Activated T-cell treated with anti-CD3 and anti-CD28 coated beads for 24 hours (primary cell): Measurements from ENCODE around the gene TNK2.
A peak's percentile ranks its signal among the peaks of the same experiment; 100 is the strongest.
"Not testable (repeated sequence)": the region's sequence is repeated elsewhere in the genome, so short reads cannot be mapped to it uniquely, and the experiment has no call there.

Source experiments
- DNase-seq: peaks from one replicate; pipeline ENCODE4 v3.0.0-alpha.2; 2020; ENCODE audit warnings: low read depth

TNK2 gene

DNA sequence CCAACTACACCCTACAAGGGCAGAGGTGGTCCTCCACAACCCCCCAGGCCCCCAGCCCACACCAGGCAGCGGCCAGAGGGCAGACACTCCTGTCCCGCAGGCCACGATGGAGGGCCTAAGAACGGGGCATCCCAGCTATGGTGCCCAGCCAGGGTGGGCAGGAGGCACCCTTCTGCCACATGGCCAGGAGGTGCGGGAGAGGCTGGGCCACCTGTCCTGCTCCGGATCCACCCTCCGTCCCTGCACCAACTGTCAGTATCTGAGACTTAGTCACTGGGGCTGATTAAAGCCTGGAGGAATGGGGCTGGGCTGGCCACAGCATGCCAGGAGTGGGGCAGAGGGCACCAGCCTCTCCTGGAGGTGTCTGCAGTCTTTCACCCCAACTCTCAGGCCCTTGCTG lies 37.9 kb downstream of the TNK2 start:
- no peak for DNase-seq

DNA sequence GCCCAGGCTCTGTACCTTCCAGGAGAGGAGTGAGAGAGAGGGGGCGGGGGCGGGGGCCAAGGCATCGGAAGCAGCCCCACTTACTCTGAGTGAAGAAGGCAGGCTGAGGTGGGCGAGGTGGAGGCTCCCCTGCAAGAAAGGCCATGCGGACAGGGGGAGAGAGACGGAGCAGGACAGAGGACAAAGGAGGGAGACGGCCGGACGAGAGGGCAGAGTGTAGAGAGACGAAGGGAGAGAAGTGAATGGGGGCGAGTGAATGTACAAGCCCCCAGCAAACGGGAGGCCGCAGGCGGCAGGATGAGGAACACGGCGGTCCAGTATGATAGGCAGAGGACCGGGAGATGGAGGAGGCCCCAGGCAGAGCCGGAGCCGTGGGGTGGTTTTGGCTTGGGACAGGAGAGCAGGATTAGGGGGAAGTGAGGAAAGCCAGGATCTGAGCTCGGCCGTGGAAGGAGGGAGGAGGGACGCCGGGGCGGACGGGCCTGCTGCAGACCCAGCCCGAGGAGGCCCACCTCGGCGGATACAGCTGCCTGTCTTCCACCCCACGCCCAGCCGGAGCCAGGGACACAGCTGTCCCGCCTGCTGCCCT lies 38.8 kb downstream of the TNK2 start:
- no peak for DNase-seq

DNA sequence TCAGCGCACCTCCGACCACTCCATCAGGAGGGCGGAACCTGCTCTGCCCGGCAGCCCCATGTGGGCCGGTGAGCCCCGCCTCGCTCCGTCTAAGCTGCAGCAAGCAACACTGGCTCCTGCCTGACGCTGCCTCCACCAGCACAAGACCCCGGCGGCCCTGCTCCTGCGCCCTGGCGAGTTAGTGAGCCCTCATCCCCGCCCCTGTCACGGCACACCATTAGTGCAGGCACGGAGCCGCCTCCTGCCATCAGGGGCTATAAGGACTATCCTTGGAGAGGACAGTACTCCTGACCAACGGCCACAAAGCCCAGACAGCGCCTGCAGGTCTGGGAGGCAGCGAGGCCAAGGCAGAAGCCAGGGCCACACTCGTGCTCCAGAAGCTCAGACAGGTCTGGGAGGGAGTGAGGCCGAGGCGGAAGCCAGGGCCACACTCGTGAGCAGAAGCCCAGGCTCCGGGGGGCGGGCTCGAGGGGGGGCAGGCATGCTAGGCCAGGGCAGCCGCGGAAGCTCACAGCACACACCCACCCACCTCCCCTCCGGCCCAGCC lies 39.4 kb downstream of the TNK2 start:
- no peak for DNase-seq

DNA sequence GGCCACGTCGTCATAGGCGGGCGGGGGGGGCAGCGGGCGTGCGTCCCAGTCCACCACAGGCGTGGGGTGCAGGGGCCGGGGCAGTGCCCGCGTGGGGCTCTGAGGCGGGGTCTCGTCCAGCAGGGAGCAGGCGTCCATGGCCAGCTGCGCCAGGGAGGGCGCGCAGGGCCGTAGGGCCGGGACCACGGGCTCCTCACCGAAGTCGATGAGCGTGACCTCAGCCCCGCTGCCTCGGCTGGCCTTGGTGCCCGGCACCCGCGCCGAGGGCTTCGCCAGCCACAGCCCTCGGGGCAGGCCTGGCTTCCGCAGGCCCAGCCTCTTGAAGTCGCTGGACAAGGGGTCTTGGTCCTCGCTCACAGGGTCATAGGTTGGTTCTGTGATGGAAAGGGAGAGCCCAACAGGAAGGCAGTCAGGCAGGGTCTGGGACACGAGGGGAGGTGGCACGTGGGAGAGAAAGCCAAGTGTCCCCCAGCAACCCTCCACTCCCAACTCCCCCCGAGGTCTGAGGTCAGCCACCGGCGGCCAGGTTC lies 40.0 kb downstream of the TNK2 start:
- no peak for DNase-seq

DNA sequence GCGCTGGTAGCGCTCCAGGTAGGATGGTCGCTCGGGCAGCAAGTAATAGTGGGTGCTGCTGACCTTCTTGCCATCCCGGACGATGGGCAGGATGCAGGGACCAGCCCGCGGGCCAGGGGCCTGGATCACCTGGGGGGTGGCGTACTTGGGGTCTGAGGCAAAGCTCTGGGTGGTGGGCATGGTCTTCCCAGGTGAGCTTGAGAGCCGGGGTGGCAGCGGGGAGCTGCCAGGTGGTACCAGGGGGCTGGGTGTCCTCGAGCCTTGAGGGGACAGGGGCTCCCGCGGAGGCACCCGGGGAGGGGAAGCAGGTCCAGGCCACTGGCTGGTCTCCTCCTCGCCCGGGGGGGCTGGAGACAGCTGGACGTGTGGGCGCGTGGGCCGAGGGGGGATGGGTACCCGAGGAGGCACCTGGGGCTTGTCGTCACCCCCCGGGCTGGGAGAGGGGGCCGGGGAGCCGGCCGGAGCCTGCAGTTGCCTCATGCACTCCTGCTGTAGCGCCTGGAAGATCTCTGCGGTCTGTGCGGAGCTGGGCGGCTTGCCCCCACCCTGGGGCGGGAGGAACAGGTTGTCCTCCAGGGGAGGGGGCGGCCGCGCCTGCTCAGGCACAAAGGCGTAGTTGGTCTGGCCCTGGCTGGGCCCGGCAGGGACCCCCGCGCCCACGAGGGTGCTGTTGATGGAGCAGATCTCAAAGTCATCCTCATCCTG lies 40.6 kb downstream of the TNK2 start:
- DNase-seq, result no peak

DNA sequence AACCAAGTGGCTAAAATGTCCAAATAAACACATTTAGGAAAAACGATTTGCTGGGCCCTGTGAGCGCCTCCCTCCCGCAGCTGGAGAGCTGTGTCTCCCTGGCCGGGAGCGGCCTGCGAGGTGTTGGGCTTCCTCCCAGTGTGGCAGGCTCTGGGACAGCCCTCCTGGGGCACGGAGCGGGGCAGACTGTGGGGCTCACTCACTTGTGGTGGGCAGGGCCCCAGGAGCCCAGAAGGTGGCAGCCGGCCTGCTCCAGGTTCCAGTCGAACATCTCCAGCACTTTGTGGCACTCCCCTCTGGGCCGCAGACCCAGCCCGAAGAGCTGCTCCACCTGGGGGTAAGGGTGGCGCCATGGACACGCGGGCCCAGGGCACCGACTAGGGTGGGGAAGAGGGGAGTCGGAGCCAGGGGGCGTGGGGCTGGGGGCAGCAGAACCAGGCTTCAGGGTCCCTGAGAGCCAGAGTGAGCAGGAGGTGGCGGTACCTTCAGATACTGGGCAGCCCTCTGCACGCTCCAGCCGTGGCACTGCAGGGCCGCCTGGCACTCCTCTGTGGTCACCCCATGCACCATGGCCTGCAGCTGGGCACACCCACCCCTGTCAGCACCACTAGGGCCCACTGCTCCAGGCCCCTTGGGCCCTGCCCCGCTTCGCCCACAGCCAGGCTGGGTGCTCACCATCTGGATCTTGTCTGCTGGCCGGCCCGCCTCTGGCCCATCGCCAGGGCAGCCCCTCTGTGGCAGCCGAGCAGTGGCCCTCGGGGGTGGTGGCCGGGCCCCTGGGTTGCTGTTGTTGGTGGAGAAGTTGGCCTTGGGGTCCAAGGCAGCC lies 41.5 kb downstream of the TNK2 start:
- DNase-seq, result no peak

DNA sequence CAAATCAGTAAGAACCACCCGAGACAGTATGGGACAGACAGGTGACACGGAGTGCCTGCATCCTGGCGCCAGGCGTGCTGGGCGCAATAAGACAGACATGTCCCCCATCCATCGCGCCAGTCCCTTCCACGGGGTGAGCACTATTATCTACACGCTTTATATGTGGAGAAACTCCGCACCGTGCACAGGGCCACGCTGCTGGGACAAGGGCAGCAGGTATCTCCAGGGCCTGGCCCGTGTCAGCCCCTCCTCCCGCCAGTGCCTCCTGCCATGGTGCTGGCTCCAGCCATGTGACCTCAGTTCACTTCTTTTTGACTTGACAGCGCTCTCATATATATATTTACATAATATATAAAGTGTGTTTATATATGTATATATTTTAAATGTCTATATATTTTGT lies 42.6 kb downstream of the TNK2 start:
- DNase-seq, result no peak

DNA sequence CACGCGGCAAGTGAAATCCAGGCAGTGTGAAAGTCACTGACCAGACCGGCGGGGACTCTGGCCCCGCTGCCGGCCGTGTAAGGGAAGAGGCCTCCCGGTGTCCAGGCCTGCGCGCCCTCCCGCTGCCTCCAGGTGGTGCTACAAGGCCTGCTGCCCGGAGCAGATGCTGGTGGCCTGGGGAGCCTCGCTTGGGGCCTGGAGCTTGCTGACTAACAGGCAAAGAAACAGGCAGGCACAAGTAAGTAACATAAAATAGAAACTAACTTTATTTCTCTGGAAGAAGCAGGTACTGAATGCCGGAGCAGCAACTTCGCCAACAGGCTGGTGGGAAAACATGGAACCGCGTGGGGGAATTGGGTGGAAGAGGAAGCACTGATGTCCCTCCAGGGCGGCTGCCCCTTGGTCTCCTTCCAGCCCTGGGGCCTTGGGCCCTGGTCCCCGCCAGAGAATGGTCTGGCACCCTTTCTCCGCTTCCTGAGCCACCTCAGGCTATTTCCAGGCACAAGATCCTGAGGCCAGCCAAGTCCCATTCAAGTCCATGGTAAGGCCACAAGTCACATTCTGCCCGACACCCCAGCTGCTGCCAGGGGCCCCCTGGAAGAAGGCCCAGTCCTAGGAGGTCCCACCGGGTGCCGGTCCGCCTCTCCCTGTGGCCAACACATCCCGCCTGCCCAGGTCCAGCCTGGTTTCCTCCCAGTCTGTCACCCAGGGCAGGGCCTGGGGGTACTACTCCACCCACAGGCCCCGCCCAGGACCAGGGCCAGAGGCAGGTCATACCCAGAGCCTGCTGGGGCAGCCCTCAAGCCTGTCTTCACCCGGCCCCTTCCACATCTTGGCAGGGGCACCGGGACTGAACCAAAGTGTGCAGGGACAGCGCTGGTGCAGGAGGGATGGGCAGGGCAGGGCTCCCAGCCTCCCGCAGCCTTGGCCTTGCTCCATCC lies 45.0 kb downstream of the TNK2 start:
- peak; percentile 54 for DNase-seq

DNA sequence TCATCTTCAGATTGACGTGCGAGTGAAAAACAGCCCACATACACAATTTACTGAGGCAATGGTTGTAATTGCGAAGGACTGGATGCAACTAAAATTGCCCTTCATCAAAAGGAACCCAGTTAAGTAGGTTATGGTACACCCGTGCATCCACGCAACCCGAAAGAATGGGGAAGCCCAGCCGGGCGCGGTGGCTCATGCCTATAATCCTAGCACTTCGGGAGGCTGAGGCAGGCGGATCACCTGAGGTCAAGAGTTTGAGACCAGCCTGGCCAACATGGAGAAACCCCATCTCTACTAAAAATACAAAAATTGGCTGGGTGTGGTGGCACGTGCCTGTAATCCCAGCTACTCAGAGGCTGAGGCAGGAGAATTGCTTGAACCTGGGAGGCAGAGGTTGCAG lies 46.0 kb downstream of the TNK2 start:
- DNase-seq, result not testable (repeated sequence)

DNA sequence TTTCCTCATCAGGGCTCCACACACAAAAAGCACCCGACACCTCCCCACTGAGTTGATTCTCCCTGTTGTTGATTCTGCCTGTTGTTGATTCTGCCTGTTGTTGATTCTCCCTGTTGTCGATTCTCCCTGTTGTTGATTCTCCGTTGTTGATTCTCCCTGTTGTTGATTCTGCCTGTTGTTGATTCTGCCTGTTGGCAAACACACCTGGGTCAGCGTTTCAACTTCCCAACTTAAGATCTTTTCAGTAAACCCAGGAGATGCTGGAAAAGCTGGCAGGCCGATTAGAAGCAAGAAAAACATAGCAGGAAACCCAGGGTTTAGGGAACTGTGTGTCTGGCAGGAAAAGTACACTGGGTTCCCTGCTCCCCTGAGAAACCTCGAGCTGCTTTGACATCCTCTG lies 47.9 kb downstream of the TNK2 start:
- no peak for DNase-seq

DNA sequence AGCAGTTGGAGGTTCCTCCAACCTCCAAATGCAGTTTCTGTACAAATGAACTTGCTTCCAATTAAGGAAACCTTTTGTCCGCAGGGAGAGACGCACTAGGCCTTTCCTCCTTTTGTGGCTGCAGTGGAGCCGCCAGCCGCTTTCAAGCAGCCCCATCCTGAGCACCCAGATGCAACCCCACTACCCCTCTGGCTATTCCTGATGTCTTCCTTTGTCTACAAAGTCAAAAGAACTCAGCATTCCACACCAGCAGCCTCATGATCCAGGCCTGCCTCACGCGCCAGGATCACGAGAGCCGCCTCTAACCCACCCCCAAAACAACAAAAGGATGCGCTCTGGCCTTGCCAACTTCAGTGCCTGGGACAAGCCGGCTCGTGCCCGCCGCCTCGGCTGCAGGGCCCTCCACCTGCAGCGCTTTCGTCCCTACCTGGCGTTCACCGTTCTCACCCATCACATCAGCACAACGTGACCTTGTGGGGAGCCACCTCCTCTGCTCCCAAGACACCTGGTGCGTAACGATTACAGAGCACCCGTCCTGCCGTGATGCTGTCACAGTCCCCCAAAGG lies 48.4 kb downstream of the TNK2 start:
- DNase-seq, result no peak

DNA sequence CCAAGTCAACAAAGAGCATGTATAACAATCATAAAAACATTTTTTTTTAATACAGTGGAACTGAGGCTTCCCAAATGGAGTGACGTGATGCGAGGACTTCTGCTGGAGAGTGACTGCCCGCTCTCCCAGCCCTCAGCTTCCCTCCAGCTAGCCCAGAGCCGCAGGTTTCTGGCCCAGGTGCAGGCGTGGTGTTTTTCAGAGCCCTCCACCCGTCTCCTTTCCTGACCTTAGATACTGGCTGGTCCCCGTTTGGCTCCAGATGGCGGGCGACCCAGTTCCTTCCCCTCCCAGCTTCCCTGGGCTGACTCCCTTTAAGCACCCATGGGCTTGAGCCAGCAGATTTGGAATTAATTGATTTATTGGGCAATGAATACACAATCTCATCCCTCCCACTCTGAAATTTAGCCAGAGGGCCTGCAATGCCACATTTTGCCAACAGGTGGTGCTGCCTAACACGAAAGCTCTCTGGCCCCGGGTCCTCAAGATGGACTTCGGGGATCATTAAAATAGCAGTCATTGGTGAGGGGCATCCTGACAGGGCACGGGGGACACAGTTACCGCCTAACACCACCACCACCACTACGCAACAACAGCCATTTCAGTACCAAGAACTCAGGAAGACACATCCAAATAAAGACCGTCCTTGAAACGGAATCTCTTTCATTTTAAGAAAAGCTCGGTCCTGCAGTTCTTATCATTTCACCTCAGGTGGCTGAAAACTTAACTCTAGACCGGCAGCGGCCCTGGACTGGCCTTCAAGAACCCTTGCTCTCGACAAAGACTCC lies 49.1 kb downstream of the TNK2 start:
- DNase-seq, result peak; percentile 68

DNA sequence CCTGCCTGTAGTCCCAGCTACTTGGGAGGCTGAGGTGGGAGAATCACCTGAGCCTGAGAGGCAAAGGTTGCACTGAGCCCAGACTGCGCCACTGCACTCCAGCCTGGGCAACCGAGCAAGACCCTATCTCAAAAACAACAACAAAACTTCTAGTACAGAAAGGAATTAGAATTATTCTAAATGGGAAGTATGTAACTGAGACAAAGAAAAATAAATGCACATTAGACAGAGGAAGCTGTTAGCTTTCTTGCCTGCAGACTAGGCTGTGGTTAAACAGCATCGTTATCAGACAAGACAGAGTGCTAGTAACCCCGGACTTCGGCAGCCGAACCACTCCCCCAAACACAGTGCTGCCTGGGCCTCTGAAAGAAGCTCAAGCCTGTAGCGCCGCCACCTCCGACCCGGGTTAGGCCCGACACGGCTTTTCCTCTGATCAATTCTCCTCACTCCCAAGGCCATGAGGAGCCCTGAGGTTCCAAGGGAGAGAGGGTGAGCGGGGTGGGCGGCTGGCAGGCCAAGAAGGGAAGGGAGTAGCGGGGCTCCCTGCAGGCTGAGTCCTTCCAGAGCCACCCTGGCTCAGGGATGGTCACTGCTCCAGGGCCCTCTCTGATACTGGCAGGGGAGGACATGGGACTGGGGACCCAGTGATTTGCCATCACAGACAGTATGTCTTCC lies 51.8 kb downstream of the TNK2 start:
- DNase-seq, result no peak

DNA sequence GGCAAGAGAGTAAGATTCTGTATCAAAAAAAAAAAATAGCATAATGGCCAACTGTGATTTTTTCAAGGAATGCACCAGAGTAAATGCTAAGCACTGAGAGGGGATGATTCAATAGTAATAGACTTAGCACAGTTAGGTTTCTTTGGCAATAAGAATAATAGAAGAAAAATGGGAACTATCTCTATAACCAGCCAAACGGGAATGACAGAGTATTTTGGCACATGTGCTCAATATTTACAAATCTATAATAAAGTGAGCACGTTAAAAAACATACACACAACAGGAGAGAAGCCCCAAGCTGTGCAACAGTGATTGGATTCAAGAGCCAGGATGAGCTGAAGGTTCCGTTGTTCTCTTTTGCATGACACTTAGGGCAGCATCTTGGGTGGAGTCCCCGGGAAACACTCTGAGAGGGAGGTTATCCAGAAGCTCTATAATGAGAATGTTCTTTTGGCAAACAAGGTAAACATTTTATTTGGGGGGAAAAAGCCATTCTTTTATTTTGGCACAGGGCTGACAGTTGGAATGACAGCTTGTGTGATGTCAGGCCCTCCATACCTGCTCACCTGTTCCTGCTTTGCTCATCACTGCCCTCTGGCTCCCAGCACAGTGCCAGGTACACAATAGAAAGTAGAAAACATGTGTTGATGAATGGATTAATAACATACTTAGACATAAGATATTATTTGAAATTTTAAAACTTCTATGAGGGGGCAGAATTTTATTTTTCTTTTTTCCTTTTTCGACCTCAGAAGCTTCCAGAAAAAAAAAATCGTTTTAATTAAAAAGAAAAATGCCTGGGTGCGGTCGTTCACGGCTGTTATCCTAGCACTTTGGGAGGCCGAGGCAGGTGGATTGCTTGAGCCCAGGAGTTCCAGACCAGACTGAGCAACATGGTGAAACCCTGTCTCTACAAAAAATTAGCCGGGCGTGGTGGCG lies 52.6 kb downstream of the TNK2 start:
- no peak for DNase-seq

DNA sequence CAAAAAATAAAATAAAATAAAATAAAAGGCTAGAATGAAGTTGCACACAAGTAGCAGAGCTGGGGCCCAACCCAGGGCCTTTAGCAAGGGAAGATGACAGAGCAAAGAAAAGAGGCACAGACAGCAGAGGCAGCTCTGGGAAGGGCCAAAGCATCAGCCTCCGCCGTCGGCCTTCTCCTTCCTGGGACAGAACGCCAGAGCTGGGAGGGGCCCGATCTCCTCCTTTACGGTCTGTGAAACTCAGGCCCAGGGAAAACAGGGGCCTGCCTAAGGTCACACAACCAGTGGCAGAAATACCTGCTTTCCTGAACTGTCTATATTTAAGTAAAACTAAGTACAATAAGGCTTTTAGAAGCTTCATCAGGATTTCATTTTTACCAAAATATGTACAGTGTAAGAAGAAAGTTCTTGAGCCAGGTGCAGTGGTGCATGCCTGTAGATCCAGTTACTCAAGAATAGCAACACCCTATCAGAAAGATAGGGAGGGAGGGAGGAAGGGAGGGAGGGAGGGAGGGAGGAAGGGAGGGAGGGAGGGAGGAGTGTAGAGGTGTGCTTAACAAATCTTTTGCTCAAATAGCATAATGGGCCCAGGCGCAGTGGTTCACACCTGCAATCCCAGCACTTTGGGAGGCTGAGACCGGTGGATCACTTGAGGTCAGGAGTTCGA lies 53.6 kb downstream of the TNK2 start:
- DNase-seq, result no peak

DNA sequence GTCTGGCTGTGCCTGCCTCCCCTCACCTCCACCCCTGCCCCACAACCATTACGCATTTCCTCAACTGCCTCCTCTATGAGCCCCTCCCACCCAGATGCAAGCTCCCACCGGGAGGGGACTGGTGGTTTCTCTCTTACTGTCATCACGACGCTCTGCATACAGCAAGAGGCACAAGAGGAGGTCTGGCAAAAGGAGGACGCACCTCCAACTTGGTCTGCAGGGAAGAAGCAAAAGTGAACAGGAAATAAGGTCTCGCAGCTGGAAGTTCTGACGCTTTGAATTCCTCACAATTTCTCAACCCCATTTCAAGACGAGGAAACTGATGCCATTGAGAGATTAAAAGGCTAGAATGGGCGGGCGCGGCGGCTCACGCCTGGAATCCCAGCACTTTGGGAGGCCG lies 54.4 kb downstream of the TNK2 start:
- no peak for DNase-seq

DNA sequence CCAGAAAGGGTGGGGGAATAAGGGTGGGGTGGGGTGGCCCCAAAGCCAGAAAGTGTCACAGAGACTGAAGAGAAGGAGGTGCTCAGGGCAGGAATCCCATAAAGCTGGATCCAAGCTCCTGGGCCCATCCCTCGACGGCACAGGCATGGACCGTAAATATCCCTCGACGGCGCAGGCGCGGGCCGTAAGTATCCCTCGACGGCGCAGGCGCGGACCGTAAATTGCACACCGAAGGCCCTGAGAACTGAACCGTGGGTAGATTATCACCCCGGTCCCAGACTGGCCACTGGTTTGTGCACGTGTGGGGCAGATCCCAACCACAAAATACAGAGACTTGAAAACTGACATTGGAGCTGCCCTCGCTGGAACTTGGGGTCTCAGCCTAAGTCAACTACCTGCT lies 55.3 kb downstream of the TNK2 start:
- DNase-seq, result no peak

DNA sequence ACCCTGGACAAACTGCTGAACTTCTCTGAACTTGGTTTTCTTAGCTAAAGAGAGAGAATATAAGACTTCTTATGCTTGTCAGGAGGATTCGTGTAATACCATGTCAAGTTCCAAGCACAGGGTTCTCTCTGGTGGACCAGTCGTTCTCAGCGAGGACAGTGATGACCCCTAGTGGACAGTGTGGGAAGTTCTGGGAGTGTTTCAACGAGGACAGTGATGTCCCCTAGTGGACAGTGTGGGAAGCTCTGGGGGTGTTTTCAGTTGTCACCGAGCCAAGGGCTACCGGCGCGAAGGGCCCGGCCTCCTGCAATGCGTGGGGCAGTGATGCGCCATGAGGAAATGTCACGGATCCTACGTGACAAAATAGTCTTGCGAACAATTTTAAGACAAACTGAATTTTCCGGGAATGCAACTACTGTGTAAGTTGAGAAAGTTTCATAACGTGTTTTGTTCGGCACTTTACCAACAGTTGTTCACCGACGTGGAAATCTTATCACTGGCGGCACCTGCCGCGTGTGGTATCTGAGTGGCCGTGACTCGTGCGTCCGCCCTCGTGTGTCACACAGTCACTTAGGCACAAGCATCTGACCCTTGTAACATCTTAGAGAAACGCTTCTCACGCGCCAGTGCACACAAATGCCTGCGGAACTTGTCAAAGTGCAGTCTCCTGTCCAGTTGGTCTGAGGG lies 57.4 kb downstream of the TNK2 start:
- DNase-seq, result peak; percentile 83
